A673 (cell line): ENCODE measurements around the gene BNC2. TPM values are rescaled to one million over a fixed set of nuclear protein-coding genes. Genes with fewer than 3 reads are reported as not detected.

ENCODE experiments used
- BruUV-seq: library from RNA; stranded (reverse); fragments of 400-500 nt; replicated peaks from 2 replicates; lab custom pipeline; 2021; lab: Mats Ljungman, UMichigan
- CTCF ChIA-PET: fragments of 300-600 bp; sonication (Branson Sonifier 250); formaldehyde crosslinking; loops from one replicate; lab custom pipeline; 2022; ENCODE audit warnings: antibody characterized with exemption; lab: Charles Lee
- POLR2A ChIA-PET: fragments of 300-600 bp; sonication (Branson Sonifier 250); formaldehyde crosslinking; loops from one replicate; lab custom pipeline; 2022; ENCODE audit warnings: antibody characterized with exemption; ENCODE audit not compliant: low non-redundant PET; lab: Charles Lee
- DNase-seq: peaks from one replicate; pipeline ENCODE4 v3.0.0-alpha.2; 2015; ENCODE audit warnings: low spot score
- H3K27ac ChIP-seq: fragments of 200-600 bp; sonication (generic); 2 replicates; pipeline ENCODE4 v1.5.1; 2016; ENCODE audit warnings: mixed run types, low read depth, mild to moderate bottlenecking, mixed read lengths, antibody characterized with exemption, low read length; ENCODE audit not compliant: poor library complexity, severe bottlenecking
- H3K27me3 ChIP-seq: fragments of 200-600 bp; sonication (generic); replicated peaks from 2 replicates; pipeline ENCODE4 v1.6.1; 2017; ENCODE audit warnings: mixed run types, low read depth, mild to moderate bottlenecking, mixed read lengths, antibody characterized with exemption, low read length; ENCODE audit not compliant: insufficient read depth, poor library complexity
- H3K36me3 ChIP-seq: fragments of 200-600 bp; sonication (generic); 2 replicates; pipeline ENCODE4 v1.6.1; 2016; ENCODE audit warnings: mixed run types, mild to moderate bottlenecking, mixed read lengths, antibody characterized with exemption, low read length; ENCODE audit not compliant: insufficient read depth, poor library complexity, severe bottlenecking
- H3K4me1 ChIP-seq: fragments of 200-600 bp; sonication (generic); 2 replicates; pipeline ENCODE4 v1.6.1; 2017; ENCODE audit warnings: mixed run types, mild to moderate bottlenecking, mixed read lengths, antibody characterized with exemption, low read length; ENCODE audit not compliant: insufficient read depth, poor library complexity, severe bottlenecking
- H3K4me3 ChIP-seq: fragments of 200-600 bp; sonication (generic); 2 replicates; pipeline ENCODE4 v1.5.1; 2016; ENCODE audit warnings: low read depth, mixed run types, mild to moderate bottlenecking, mixed read lengths, low read length; ENCODE audit not compliant: poor library complexity, severe bottlenecking
- H3K9me3 ChIP-seq: fragments of 200-600 bp; sonication (generic); 2 replicates; pipeline ENCODE4 v1.6.1; 2016; ENCODE audit warnings: mixed run types, low read depth, mild to moderate bottlenecking, mixed read lengths, antibody characterized with exemption, low read length; ENCODE audit not compliant: poor library complexity, severe bottlenecking
- CTCF ChIP-seq: fragments of 300-800, 200-600 bp; sonication (generic); conservative IDR thresholded peaks from 2 replicates; pipeline ENCODE4 v1.5.1; 2017; ENCODE audit warnings: low read depth, mild to moderate bottlenecking, antibody characterized with exemption, low read length, moderate library complexity, mixed read lengths
- EZH2 ChIP-seq: fragments of 200-600 bp; sonication (generic); IDR thresholded peaks from 2 replicates; pipeline ENCODE4 v1.6.1; 2017; ENCODE audit warnings: borderline replicate concordance, low read depth, mild to moderate bottlenecking, mixed read lengths, antibody characterized with exemption, low read length; ENCODE audit not compliant: poor library complexity, severe bottlenecking
- intact Hi-C: fragments of 100-400 bp; cut with micrococcal nuclease; formaldehyde crosslinking; loops from one replicate; pipeline ENCODE4 v1.10.0; 2022; ENCODE audit not compliant: unreplicated experiment
- total RNA-seq: library from RNA; stranded (reverse); gene quantifications from 2 replicates; pipeline ENCODE4 v1.2.3, GENCODE V29; 2021

The BNC2 gene
- total RNA-seq, 1 experiment from 2014 or later = 0.45 TPM

DNA sequence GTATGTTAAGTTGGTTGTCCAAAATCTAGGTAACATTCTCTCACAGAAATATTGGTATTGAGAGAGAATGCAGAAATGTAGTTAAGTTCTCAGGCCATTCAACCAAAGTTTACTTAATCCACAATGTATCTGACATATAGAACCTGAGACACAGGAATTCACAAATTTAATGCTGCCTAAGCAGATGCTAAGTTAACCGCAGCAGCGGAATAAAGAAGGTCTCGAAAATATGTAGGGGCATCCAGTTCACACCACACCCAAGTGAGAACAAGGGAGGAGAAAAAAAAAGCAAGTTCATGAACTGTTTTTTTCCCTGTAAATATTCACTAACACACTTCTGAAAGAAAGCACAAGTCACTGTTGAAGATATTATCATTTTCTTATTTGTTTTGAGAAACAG is 194.0 kb downstream of the BNC2 start:
- DNase-seq = no peak
- no peaks in the 10 kb centered on the region for H3K9me3 ChIP-seq
- CTCF ChIA-PET = no interaction called here
- TF ChIP-seq EZH2 (no peak), CTCF (no peak)
- H3K36me3 ChIP-seq = no peaks in the 10 kb centered on the region
- no peak overlapping the region for H3K27ac ChIP-seq
- intact Hi-C loops = no loop called here
- BruUV-seq = no TSS peak
- POLR2A ChIA-PET = no interaction called here
- H3K4me3 ChIP-seq = no peak overlapping the region
- no peaks in the 10 kb centered on the region for H3K27me3 ChIP-seq
- H3K4me1 ChIP-seq = no peaks in the 10 kb centered on the region

- intact Hi-C loops = no loop called here
- no peak for TF ChIP-seq EZH2
- no peak for TF ChIP-seq CTCF
- Histone ChIP-seq H3K4me3 (no peak overlapping the region), H3K36me3 (no peaks in the 10 kb centered on the region), H3K4me1 (no peaks in the 10 kb centered on the region), H3K27ac (no peak overlapping the region), H3K27me3 (no peaks in the 10 kb centered on the region), H3K9me3 (no peaks in the 10 kb centered on the region)
- no peak for DNase-seq
- POLR2A ChIA-PET = no interaction called here
- CTCF ChIA-PET = no interaction called here
- BruUV-seq = no TSS peak
Observed at GRCh38 chr9:16675131-16675530, 195.3 kb downstream of the BNC2 start.

- no TSS peak for BruUV-seq
- ChIA-PET POLR2A (no interaction called here), CTCF (no interaction called here)
- no peak for DNase-seq
- Histone ChIP-seq H3K4me1 (no peaks in the 10 kb centered on the region), H3K27me3 (no peaks in the 10 kb centered on the region), H3K4me3 (no peak overlapping the region), H3K9me3 (no peaks in the 10 kb centered on the region), H3K36me3 (no peaks in the 10 kb centered on the region), H3K27ac (no peak overlapping the region)
- no peak for TF ChIP-seq EZH2
- TF ChIP-seq CTCF = no peak
- intact Hi-C loops = no loop called here
Observed at GRCh38 chr9:16673171-16673570, 197.3 kb downstream of the BNC2 start.
